ENCODE measurements around the gene CHGA. TPM values are rescaled to one million over a fixed set of nuclear protein-coding genes. Genes with fewer than 3 reads are reported as not detected.
A peak's percentile ranks its signal among the peaks of the same experiment; 100 is the strongest.

Gene CHGA
- total and polyA plus RNA-seq, 2 of the 13 experiments (the other 11 are each of a cell fraction or from before 2014, with no cell fraction given) = not detected

- intact Hi-C loops (cut with micrococcal nuclease; ENCODE audit: unreplicated experiment) = no loop called here
- ATAC-seq = no peak
Measured at GRCh38 chr14:92981726-92982125, 58.8 kb downstream of the CHGA start.

GRCh38 chr14:92982956-92983355, 60.0 kb downstream of the CHGA start:
- no peaks in the 10 kb centered on the region for H3K79me2 ChIP-seq (ENCODE audit: insufficient read depth, low read length)
- ChIA-PET POLR2A (no interaction called here), CTCF (ENCODE audit: low intra/inter-chr PET ratio, low total read pairs) (no interaction called here)
- BruUV-seq (replicated peaks) = no TSS peak
- H3K9ac ChIP-seq (ENCODE audit: insufficient read depth, low read depth, low read length) = no peak overlapping the region
- intact Hi-C loops (cut with micrococcal nuclease; ENCODE audit: unreplicated experiment) = no loop called here
- WGBS (ENCODE audit: low lambda C conversion rate) = 85% methylated on average over 8 of the region's 8 CpGs
- H2AFZ ChIP-seq (ENCODE audit: low read length) = no peak overlapping the region
- H3K4me1 ChIP-seq (ENCODE audit: insufficient read depth, low read length) = peaks cover 53% of the 10 kb centered on the region
- DNase-seq (ENCODE audit: low spot score) (peak; percentile 22), ATAC-seq (no peak), FAIRE-seq (no peak)
- H3K27ac ChIP-seq (ENCODE audit: extremely low read length, insufficient read depth, low read length) = no peak overlapping the region
- 0 out of 5 replicates have a peak, but pooled peaks cover 0 to 6% of the 10 kb centered on the region in 2 experiments for H3K36me3 ChIP-seq (replicated peaks in 1 of 2; ENCODE audit: control insufficient read depth in 1 of 2, insufficient read depth in 2 of 2, low read length in 2 of 2)
- H3K9me3 ChIP-seq (ENCODE audit: low read length) = peaks cover 22% of the 10 kb centered on the region
- no peak overlapping the region for H3K4me3 ChIP-seq (replicated peaks in 1 of 3; ENCODE audit: insufficient read depth in 1 of 3, low read depth in 2 of 3, low read length in 3 of 3)
- H3K27me3 ChIP-seq (ENCODE audit: control insufficient read depth in 1 of 2, insufficient read depth in 2 of 2, low read length in 2 of 2) = no peaks in the 10 kb centered on the region
- no peak overlapping the region for H3K4me2 ChIP-seq (ENCODE audit: low read depth, low read length)
- in situ Hi-C loops (cut with HindIII; ENCODE audit: extremely low pct_ligation_motif_present, low pct_unique_long_range_greater_than_20kb) = no loop called here
- no peaks in the 10 kb centered on the region; the same call in 1 of the 2 replicates for H4K20me1 ChIP-seq (ENCODE audit: insufficient read depth, low read length)
- TF ChIP-seq USF2 (IDR thresholded peaks at IDR 0.05; ENCODE audit: low read depth, low read length) = no peak
- no peak for TF ChIP-seq USF2 (CRISPR knock-in tag; IDR thresholded peaks at IDR 0.05; ENCODE audit: borderline replicate concordance)
- TF ChIP-seq HDAC1 (CRISPR knock-in tag; IDR thresholded peaks at IDR 0.05) = no peak
- no peak for TF ChIP-seq TBP (CRISPR knock-in tag; IDR thresholded peaks at IDR 0.05)
- no peak for TF ChIP-seq ZNF468 (CRISPR knock-in tag; IDR thresholded peaks at IDR 0.05)
- no peak for TF ChIP-seq ZNF564 (CRISPR knock-in tag; IDR thresholded peaks at IDR 0.05)
- TF ChIP-seq DZIP1 (CRISPR knock-in tag; IDR thresholded peaks at IDR 0.05) = no peak

More at GRCh38 chr14:92981726-92982125, 58.8 kb downstream of the CHGA start:
- POLR2A ChIA-PET = no interaction called here
- no peak overlapping the region for H3K9ac ChIP-seq (ENCODE audit: insufficient read depth, low read depth, low read length)
- WGBS (ENCODE audit: low lambda C conversion rate) = 94% methylated on average over 8 of the region's 8 CpGs
- H3K4me2 ChIP-seq (ENCODE audit: low read depth, low read length) = no peak overlapping the region
- in situ Hi-C loops (cut with HindIII; ENCODE audit: extremely low pct_ligation_motif_present, low pct_unique_long_range_greater_than_20kb) = no loop called here
- no peak overlapping the region for H3K27ac ChIP-seq (ENCODE audit: extremely low read length, insufficient read depth, low read length)
- no TSS peak for BruUV-seq (replicated peaks)
- peaks cover 22% of the 10 kb centered on the region for H3K9me3 ChIP-seq (ENCODE audit: low read length)
- peaks cover 0 to 14% of the 10 kb centered on the region in 2 experiments; a peak in 1 of 5 replicates for H3K36me3 ChIP-seq (replicated peaks in 1 of 2; ENCODE audit: control insufficient read depth in 1 of 2, insufficient read depth in 2 of 2, low read length in 2 of 2)
- no peak overlapping the region for H3K4me3 ChIP-seq (replicated peaks in 1 of 3; ENCODE audit: insufficient read depth in 1 of 3, low read depth in 2 of 3, low read length in 3 of 3)
- no peak overlapping the region for H2AFZ ChIP-seq (ENCODE audit: low read length)
- FAIRE-seq = no peak
- H3K27me3 ChIP-seq (ENCODE audit: control insufficient read depth in 1 of 2, insufficient read depth in 2 of 2, low read length in 2 of 2) = no peaks in the 10 kb centered on the region
- DNase-seq (ENCODE audit: low spot score) = no peak
- no peak for TF ChIP-seq SIX4 (CRISPR knock-in tag; IDR thresholded peaks at IDR 0.05)
- TF ChIP-seq ONECUT2 (CRISPR knock-in tag; IDR thresholded peaks at IDR 0.05) = no peak
- TF ChIP-seq AGO2 (optimal IDR thresholded peaks at IDR 0.05; ENCODE audit: low read depth, low read length) = no peak
- no peak for TF ChIP-seq MNT (IDR thresholded peaks at IDR 0.05)
- no peak for TF ChIP-seq SRSF1 (optimal IDR thresholded peaks at IDR 0.05; ENCODE audit: low read depth, low read length)
- no peaks in the 10 kb centered on the region; the same call in 1 of the 2 replicates for H4K20me1 ChIP-seq (ENCODE audit: insufficient read depth, low read length)
- H3K79me2 ChIP-seq (ENCODE audit: insufficient read depth, low read length) = no peaks in the 10 kb centered on the region
- CTCF ChIA-PET (ENCODE audit: low intra/inter-chr PET ratio, low total read pairs) = no interaction called here
- H3K4me1 ChIP-seq (ENCODE audit: insufficient read depth, low read length) = peaks cover 42% of the 10 kb centered on the region
